Measurements from ENCODE around the gene SYDE2.

SYDE2 gene

GRCh38 chr1:85208488-85208887 is 7.7 kb upstream of the SYDE2 start:
- no peak for TF ChIP-seq ZFX (IDR thresholded peaks at IDR 0.05; ENCODE audit: borderline replicate concordance)
- TF ChIP-seq CTCF (IDR thresholded peaks at IDR 0.05): no peak
- H3K27ac ChIP-seq: no peak overlapping the region

GRCh38 chr1:85203573-85204171 is 2.9 kb upstream of the SYDE2 start:
- TF ChIP-seq ZFX (IDR thresholded peaks at IDR 0.05; ENCODE audit: borderline replicate concordance) (no peak), CTCF (IDR thresholded peaks at IDR 0.05) (no peak)

GRCh38 chr1:85202864-85203255 is 2.0 kb upstream of the SYDE2 start:
- TF ChIP-seq ZFX (IDR thresholded peaks at IDR 0.05; ENCODE audit: borderline replicate concordance) (no peak), CTCF (IDR thresholded peaks at IDR 0.05) (no peak)

More at GRCh38 chr1:85203573-85204171, 2.9 kb upstream of the SYDE2 start:
- H3K27ac ChIP-seq: peak overlapping the region; percentile 82

GRCh38 chr1:85202092-85202863 is 1.5 kb upstream of the SYDE2 start:
- H3K27ac ChIP-seq: peak overlapping the region; percentile 82
- TF ChIP-seq ZFX (IDR thresholded peaks at IDR 0.05; ENCODE audit: borderline replicate concordance) (no peak), CTCF (IDR thresholded peaks at IDR 0.05) (no peak)

More at GRCh38 chr1:85202864-85203255, 2.0 kb upstream of the SYDE2 start:
- peak overlapping the region; percentile 82 for H3K27ac ChIP-seq

GRCh38 chr1:85201340-85202091 is 700 bp upstream of the SYDE2 start:
- TF ChIP-seq ZFX (IDR thresholded peaks at IDR 0.05; ENCODE audit: borderline replicate concordance): no peak
- no peak for TF ChIP-seq CTCF (IDR thresholded peaks at IDR 0.05)
- H3K27ac ChIP-seq: peak overlapping the region; percentile 82

GRCh38 chr1:85199667-85200462 is 951 bp downstream of the SYDE2 start:
- peak overlapping the region; percentile 82 for H3K27ac ChIP-seq
- no peak for TF ChIP-seq ZFX (IDR thresholded peaks at IDR 0.05; ENCODE audit: borderline replicate concordance)
- no peak for TF ChIP-seq CTCF (IDR thresholded peaks at IDR 0.05)

All from 22Rv1 (cell line).